Mucosa of rectum (tissue), 2 donors: ENCODE results near the gene ENOX2.

ENCODE experiments used
- H3K27ac ChIP-seq, 2 donors: one replicate each; pipeline ENCODE4 v1.7.0; 2013; ENCODE audit warnings: inconsistent platforms in 2 of 2, low read depth in 2 of 2, low read length in 2 of 2
- H3K27me3 ChIP-seq, 2 donors: one replicate each; pipeline ENCODE4 v1.7.0; 2013; ENCODE audit warnings: low read length in 2 of 2; ENCODE audit not compliant: control insufficient read depth in 2 of 2, insufficient read depth in 2 of 2
- H3K36me3 ChIP-seq, 2 donors: one replicate each; pipeline ENCODE4 v1.7.0; 2013; ENCODE audit warnings: low read length in 2 of 2; ENCODE audit not compliant: control insufficient read depth in 2 of 2, insufficient read depth in 2 of 2
- H3K4me1 ChIP-seq, 2 donors: one replicate each; pipeline ENCODE4 v1.7.0; 2013; ENCODE audit warnings: low read length in 2 of 2, mild to moderate bottlenecking in 1 of 2; ENCODE audit not compliant: control insufficient read depth in 2 of 2, insufficient read depth in 2 of 2
- H3K4me3 ChIP-seq, 2 donors: one replicate each; pipeline ENCODE4 v1.7.0; 2013; ENCODE audit warnings: low read length in 2 of 2
- H3K9ac ChIP-seq, 2 donors: one replicate each; pipeline ENCODE4 v1.7.0; 2013; ENCODE audit warnings: low read length in 2 of 2, low read depth in 1 of 2, mild to moderate bottlenecking in 1 of 2
- H3K9me3 ChIP-seq, 2 donors: one replicate each; pipeline ENCODE4 v1.7.0; 2013; ENCODE audit warnings: low read length in 2 of 2; ENCODE audit not compliant: control insufficient read depth in 2 of 2
- donor health status: healthy.
- donor health status: Normal muscosa, but diverticular disease.

ENOX2 gene

GRCh38 chrX:130696542-130696941, 206.5 kb downstream of the ENOX2 start:
- Histone ChIP-seq H3K9ac (no peak overlapping the region), H3K27ac (no peak overlapping the region), H3K4me1 (no peaks in the 10 kb centered on the region), H3K36me3 (no peaks in the 10 kb centered on the region), H3K9me3 (no peaks in the 10 kb centered on the region), H3K27me3 (no peaks in the 10 kb centered on the region), H3K4me3 (no peak overlapping the region)

- H3K9ac ChIP-seq = no peak overlapping the region
- H3K27ac ChIP-seq = no peak overlapping the region
- no peaks in the 10 kb centered on the region for H3K36me3 ChIP-seq
- no peaks in the 10 kb centered on the region for H3K4me1 ChIP-seq
- no peak overlapping the region for H3K4me3 ChIP-seq
- no peaks in the 10 kb centered on the region for H3K27me3 ChIP-seq
- no peaks in the 10 kb centered on the region for H3K9me3 ChIP-seq
Measured at GRCh38 chrX:130695931-130696330, 207.1 kb downstream of the ENOX2 start.

- Histone ChIP-seq H3K36me3 (no peaks in the 10 kb centered on the region), H3K9ac (no peak overlapping the region), H3K9me3 (no peaks in the 10 kb centered on the region), H3K4me3 (no peak overlapping the region), H3K4me1 (no peaks in the 10 kb centered on the region), H3K27me3 (no peaks in the 10 kb centered on the region), H3K27ac (no peak overlapping the region)
Measured at GRCh38 chrX:130694983-130695382, 208.0 kb downstream of the ENOX2 start.

- Histone ChIP-seq H3K27ac (no peak overlapping the region), H3K4me1 (no peaks in the 10 kb centered on the region), H3K9ac (no peak overlapping the region), H3K36me3 (no peaks in the 10 kb centered on the region), H3K9me3 (no peaks in the 10 kb centered on the region), H3K4me3 (no peak overlapping the region), H3K27me3 (no peaks in the 10 kb centered on the region)
Measured at GRCh38 chrX:130691576-130691975, 211.4 kb downstream of the ENOX2 start.

GRCh38 chrX:130688360-130688759, 214.6 kb downstream of the ENOX2 start:
- H3K27ac ChIP-seq = no peak overlapping the region
- H3K4me3 ChIP-seq = no peak overlapping the region
- H3K36me3 ChIP-seq = no peaks in the 10 kb centered on the region
- H3K9ac ChIP-seq = no peak overlapping the region
- H3K27me3 ChIP-seq = no peaks in the 10 kb centered on the region
- no peaks in the 10 kb centered on the region for H3K9me3 ChIP-seq
- no peaks in the 10 kb centered on the region for H3K4me1 ChIP-seq

GRCh38 chrX:130682990-130683389, 220.0 kb downstream of the ENOX2 start:
- Histone ChIP-seq H3K36me3 (peaks cover 0 to 2% of the 10 kb centered on the region in 2 donors), H3K4me1 (no peaks in the 10 kb centered on the region), H3K4me3 (no peak overlapping the region), H3K9ac (no peak overlapping the region), H3K27ac (no peak overlapping the region), H3K27me3 (no peaks in the 10 kb centered on the region), H3K9me3 (no peaks in the 10 kb centered on the region)

- Histone ChIP-seq H3K9ac (no peak overlapping the region), H3K36me3 (peaks cover 0 to 2% of the 10 kb centered on the region in 2 donors), H3K27ac (no peak overlapping the region), H3K27me3 (no peaks in the 10 kb centered on the region), H3K9me3 (no peaks in the 10 kb centered on the region), H3K4me3 (no peak overlapping the region), H3K4me1 (no peaks in the 10 kb centered on the region)
Measured at GRCh38 chrX:130680164-130681035, 222.6 kb downstream of the ENOX2 start.

GRCh38 chrX:130676861-130677260, 226.1 kb downstream of the ENOX2 start:
- Histone ChIP-seq H3K4me3 (no peak overlapping the region), H3K36me3 (peaks cover 0 to 2% of the 10 kb centered on the region in 2 donors), H3K4me1 (no peaks in the 10 kb centered on the region), H3K27ac (no peak overlapping the region), H3K27me3 (no peaks in the 10 kb centered on the region), H3K9ac (no peak overlapping the region), H3K9me3 (no peaks in the 10 kb centered on the region)

- no peaks in the 10 kb centered on the region for H3K27me3 ChIP-seq
- H3K9me3 ChIP-seq = no peaks in the 10 kb centered on the region
- H3K4me3 ChIP-seq = no peak overlapping the region
- no peaks in the 10 kb centered on the region for H3K4me1 ChIP-seq
- H3K9ac ChIP-seq = no peak overlapping the region
- H3K27ac ChIP-seq = no peak overlapping the region
- peaks cover 0 to 10% of the 10 kb centered on the region in 2 donors for H3K36me3 ChIP-seq
Measured at GRCh38 chrX:130672214-130672613, 230.8 kb downstream of the ENOX2 start.

- H3K9me3 ChIP-seq = no peaks in the 10 kb centered on the region
- H3K27me3 ChIP-seq = no peaks in the 10 kb centered on the region
- no peak overlapping the region for H3K27ac ChIP-seq
- peaks cover 7 to 12% of the 10 kb centered on the region in 2 donors for H3K36me3 ChIP-seq
- no peak overlapping the region for H3K9ac ChIP-seq
- H3K4me3 ChIP-seq = no peak overlapping the region
- no peaks in the 10 kb centered on the region for H3K4me1 ChIP-seq
Measured at GRCh38 chrX:130669233-130669632, 233.8 kb downstream of the ENOX2 start.
